Lower lobe of right lung (tissue), 2 donors: ENCODE measurements around the gene TSSK6. TPM values are rescaled to one million over a fixed set of nuclear protein-coding genes. Genes with fewer than 3 reads are reported as not detected.

Experiments
- ATAC-seq, 2 donors: fragments of 200-7000 bp; cut with Tn5 transposase; one replicate each; pipeline ENCODE4 v1.9.1; 2020 to 2022; ENCODE audit warnings: mild to moderate bottlenecking in 2 of 2, moderate library complexity in 2 of 2
- DNase-seq: peaks from one replicate; pipeline ENCODE4 v3.0.0-alpha.2; 2020
- H3K27ac ChIP-seq: fragments of 200-600 bp; one replicate; pipeline ENCODE4 v1.8.0; 2022
- H3K27me3 ChIP-seq: fragments of 200-600 bp; one replicate; pipeline ENCODE4 v1.8.0; 2022; ENCODE audit warnings: low read depth
- H3K36me3 ChIP-seq: fragments of 200-600 bp; one replicate; pipeline ENCODE4 v1.8.0; 2022; ENCODE audit warnings: mild to moderate bottlenecking
- H3K4me1 ChIP-seq: fragments of 200-600 bp; one replicate; pipeline ENCODE4 v1.8.0; 2022
- H3K4me3 ChIP-seq: fragments of 200-600 bp; one replicate; pipeline ENCODE4 v1.8.0; 2022; ENCODE audit warnings: mild to moderate bottlenecking
- H3K9me3 ChIP-seq: fragments of 200-600 bp; one replicate; pipeline ENCODE4 v1.8.0; 2022
- CTCF ChIP-seq: fragments of 200-600 bp; IDR thresholded peaks from one replicate; pipeline ENCODE4 v1.8.0; 2022; ENCODE audit warnings: antibody characterized with exemption, mild to moderate bottlenecking
- intact Hi-C: fragments of 100-400 bp; cut with DNase I; formaldehyde crosslinking; loops from one replicate; pipeline ENCODE4 v1.11.0; 2022
- total RNA-seq: library from RNA; stranded (reverse); fragmentation: NEBNext Ultra II Directional; extraction: Animal tissue kit (Norgen Biotek cat#: 25700); gene quantifications from one replicate; pipeline ENCODE4 v1.2.1, GENCODE V29; 2021
- donor health status: DM: no; HTN: yes; CAD: no; lungs with severe emphysema.

Gene TSSK6
- total RNA-seq, 1 donor from 2014 or later: 2.9 TPM

GRCh38 chr19:19544257-19544953 lies 29.1 kb upstream of the TSSK6 start:
- intact Hi-C loops: no loop called here
- peaks cover 69% of the 10 kb centered on the region for H3K27me3 ChIP-seq
- DNase-seq (no peak), ATAC-seq (no peak)
- TF ChIP-seq CTCF: no peak
- H3K36me3 ChIP-seq: no peaks in the 10 kb centered on the region
- no peak overlapping the region for H3K4me3 ChIP-seq
- peaks cover 11% of the 10 kb centered on the region for H3K4me1 ChIP-seq
- H3K27ac ChIP-seq: no peak overlapping the region
- no peaks in the 10 kb centered on the region for H3K9me3 ChIP-seq

- Histone ChIP-seq H3K36me3 (no peaks in the 10 kb centered on the region), H3K9me3 (no peaks in the 10 kb centered on the region), H3K27ac (no peak overlapping the region), H3K4me3 (no peak overlapping the region), H3K4me1 (peaks cover 14% of the 10 kb centered on the region), H3K27me3 (peaks cover 77% of the 10 kb centered on the region)
- no peak for TF ChIP-seq CTCF
- DNase-seq: no peak
- ATAC-seq: no peak
- intact Hi-C loops: no loop called here
Measured at GRCh38 chr19:19543640-19544039, 28.3 kb upstream of the TSSK6 start.

GRCh38 chr19:19543101-19543500 lies 27.8 kb upstream of the TSSK6 start:
- H3K27ac ChIP-seq: no peak overlapping the region
- TF ChIP-seq CTCF: no peak
- H3K9me3 ChIP-seq: no peaks in the 10 kb centered on the region
- DNase-seq (no peak), ATAC-seq (no peak)
- intact Hi-C loops: no loop called here
- H3K4me3 ChIP-seq: no peak overlapping the region
- H3K36me3 ChIP-seq: no peaks in the 10 kb centered on the region
- peaks cover 20% of the 10 kb centered on the region for H3K4me1 ChIP-seq
- peaks cover 82% of the 10 kb centered on the region for H3K27me3 ChIP-seq

- no peak for ATAC-seq
- Histone ChIP-seq H3K27ac (no peak overlapping the region), H3K27me3 (peaks cover 87% of the 10 kb centered on the region), H3K4me1 (peaks cover 23% of the 10 kb centered on the region), H3K9me3 (no peaks in the 10 kb centered on the region), H3K4me3 (no peak overlapping the region), H3K36me3 (no peaks in the 10 kb centered on the region)
- no peak for DNase-seq
- no peak for TF ChIP-seq CTCF
- intact Hi-C loops: no loop called here
Measured at GRCh38 chr19:19542507-19542906, 27.2 kb upstream of the TSSK6 start.

GRCh38 chr19:19541616-19542015 lies 26.3 kb upstream of the TSSK6 start:
- Histone ChIP-seq H3K36me3 (no peaks in the 10 kb centered on the region), H3K27ac (no peak overlapping the region), H3K4me1 (peaks cover 23% of the 10 kb centered on the region), H3K4me3 (no peak overlapping the region), H3K9me3 (no peaks in the 10 kb centered on the region), H3K27me3 (peaks cover 81% of the 10 kb centered on the region)
- ATAC-seq (no peak), DNase-seq (no peak)
- no peak for TF ChIP-seq CTCF
- intact Hi-C loops: no loop called here
